Aorta (tissue), 5 donors: ENCODE data around the gene UCK2. TPM values are rescaled to one million over a fixed set of nuclear protein-coding genes. Genes with fewer than 3 reads are reported as not detected.
"Not testable (repeated sequence)": the region's sequence is repeated elsewhere in the genome, so short reads cannot be mapped to it uniquely, and the experiment has no call there.

Source experiments
- ATAC-seq: fragments of 200-7000 bp; cut with Tn5 transposase; one replicate; pipeline ENCODE4 v1.9.1; 2022; ENCODE audit warnings: moderate library complexity; ENCODE audit not compliant: low FRiP score
- DNase-seq, 2 donors: peaks; one replicate each; pipeline ENCODE4 v3.0.0-alpha.2; 2020
- H3K27ac ChIP-seq, 2 donors: one replicate each; pipeline ENCODE4 v1.5.1; 2013; ENCODE audit warnings: low read length in 2 of 2, mild to moderate bottlenecking in 2 of 2, moderate library complexity in 2 of 2, control low read depth in 1 of 2, inconsistent platforms in 1 of 2, low read depth in 1 of 2
- H3K27me3 ChIP-seq, 2 donors: one replicate each; pipeline ENCODE4 v1.6.1; 2013; ENCODE audit warnings: control low read depth in 1 of 2, low read length in 1 of 2, mild to moderate bottlenecking in 1 of 2, moderate library complexity in 1 of 2; ENCODE audit not compliant: insufficient read depth in 2 of 2, control insufficient read depth in 1 of 2
- H3K36me3 ChIP-seq, 2 donors: one replicate each; pipeline ENCODE4 v1.6.1; 2013; ENCODE audit warnings: control low read depth in 1 of 2, low read length in 1 of 2, mild to moderate bottlenecking in 1 of 2; ENCODE audit not compliant: insufficient read depth in 2 of 2, control insufficient read depth in 1 of 2
- H3K4me1 ChIP-seq, 2 donors: one replicate each; pipeline ENCODE4 v1.6.1; 2013; ENCODE audit warnings: low read length in 2 of 2, control low read depth in 1 of 2, mild to moderate bottlenecking in 1 of 2, moderate library complexity in 1 of 2; ENCODE audit not compliant: insufficient read depth in 2 of 2, control insufficient read depth in 1 of 2
- H3K4me3 ChIP-seq, 2 donors: one replicate each; pipeline ENCODE4 v1.5.1; 2013; ENCODE audit warnings: low read length in 2 of 2, control low read depth in 1 of 2, mild to moderate bottlenecking in 1 of 2
- H3K9me3 ChIP-seq: one replicate; pipeline ENCODE4 v1.6.1; 2013; ENCODE audit warnings: mild to moderate bottlenecking, low read length; ENCODE audit not compliant: control insufficient read depth
- WGBS, 2 donors: extraction: QIAGEN DNeasy Blood & Tissue Kit; methylation state at CpG; one replicate each; pipeline ENCODE4 v1.1.7; 2013; 5-methylcytosine and 5-hydroxymethylcytosine counted together
- intact Hi-C, 2 donors: fragments of 100-400 bp; cut with DNase I; formaldehyde crosslinking; loops; one replicate each; pipeline versions ENCODE4 v1.14.2 to v1.15.0; 2022
- long read RNA-seq, 2 donors: library from polyadenylated mRNA; unstranded; transcript quantifications; one replicate each; pipeline ENCODE4 v2.0.0, GENCODE V29; 2020 to 2021
- polyA plus RNA-seq, 2 donors: library from polyadenylated mRNA; stranded (reverse); fragments of 200-250 nt; gene quantifications; one replicate each; pipeline ENCODE4 v1.2.3, GENCODE V29; 2013
- total RNA-seq, 2 donors: library from RNA; stranded (reverse); fragmentation: NEBNext Ultra II Directional; extraction: Animal tissue kit (Norgen Biotek cat#: 25700); gene quantifications; one replicate each; pipeline ENCODE4 v1.2.1, GENCODE V29; 2021
- donor health status: healthy with polysubstance abuse.
- donor health status: Bipolar disorder and iron deficiency.
- donor health status: DM: no; HTN: no; CAD: no.
- donor health status: DM: no; HTN: no; CAD: no.
- donor health status: DM: yes; HTN: yes; CAD: no.

UCK2 gene
- 10 to 100 TPM; 27.2 to 31.1 TPM for total RNA-seq
- 10 to 100 TPM in 1 of 2 donors, 1 to 10 TPM in 1; 7.2 to 12.6 TPM for polyA plus RNA-seq
- long read RNA-seq, donor 1, partial matches to known transcripts = 0 of 19 reads
- long read RNA-seq, donor 1, other reads (novel, unspliced or antisense) = 15 of 19 reads
- long read RNA-seq, donor 2, full-length matches to known transcripts = 10 of 22 reads
- long read RNA-seq, donor 2, partial matches to known transcripts = 3 of 22 reads
- long read RNA-seq, donor 2, other reads (novel, unspliced or antisense) = 9 of 22 reads

GRCh38 chr1:165827268-165828102, at the start of gene UCK2:
UCK2 (plus strand) TSS chr1:165827614; CDS start chr1:165827834, 220 bp downstream.
- DNase-seq (peak; percentile 84 to 94), ATAC-seq (peak; percentile 90)
- 0% methylated on average over 57 to 94 of the region's 94 CpGs for WGBS, 2 donors
- Histone ChIP-seq H3K4me1 (no peaks in the 10 kb centered on the region), H3K9me3 (no peaks in the 10 kb centered on the region), H3K4me3 (peak within 1 kb of the TSS; percentile 69 to 75), H3K27ac (peak within 1 kb of the TSS; percentile 72 to 88), H3K36me3 (no peaks in the 10 kb centered on the region), H3K27me3 (no peaks in the 10 kb centered on the region)
- intact Hi-C loops = loop anchor here (2.0 to 10.0 kb wide), 5 partner anchors 59 to 195 kb away; partner anchors contain the start of genes MGST3 (in 1 of the 2) and TMCO1 (in 1 of the 2)

- H3K36me3 ChIP-seq, H3K9me3 ChIP-seq, H3K27me3 ChIP-seq, H3K4me3 ChIP-seq, ATAC-seq, DNase-seq, intact Hi-C loops, H3K4me1 ChIP-seq, H3K27ac ChIP-seq: not testable (repeated sequence)
- 30 to 67% methylated on average over 2 of the region's 3 CpGs for WGBS, 2 donors
Observed at GRCh38 chr1:165778197-165778596, 49.2 kb upstream of the UCK2 start.

GRCh38 chr1:165783519-165783918, 43.9 kb upstream of the UCK2 start:
- H3K9me3 ChIP-seq, H3K4me1 ChIP-seq, DNase-seq, H3K27me3 ChIP-seq, H3K4me3 ChIP-seq, H3K27ac ChIP-seq, H3K36me3 ChIP-seq, intact Hi-C loops, ATAC-seq: not testable (repeated sequence)
- WGBS, 2 donors = 89 to 90% methylated on average over 11 of the region's 11 CpGs

GRCh38 chr1:165787741-165788140, 39.7 kb upstream of the UCK2 start:
- intact Hi-C loops = no loop called here
- Histone ChIP-seq H3K36me3 (no peaks in the 10 kb centered on the region), H3K4me1 (no peaks in the 10 kb centered on the region), H3K4me3 (no peak overlapping the region), H3K27me3 (no peaks in the 10 kb centered on the region), H3K9me3 (no peaks in the 10 kb centered on the region), H3K27ac (no peak overlapping the region)
- DNase-seq = no peak
- ATAC-seq = no peak
- 96 to 100% methylated on average over 1 of the region's 1 CpG for WGBS, 2 donors

GRCh38 chr1:165793951-165794350, 33.5 kb upstream of the UCK2 start:
- no peak for ATAC-seq
- H3K4me1 ChIP-seq = no peaks in the 10 kb centered on the region
- no peaks in the 10 kb centered on the region for H3K9me3 ChIP-seq
- no peaks in the 10 kb centered on the region for H3K27me3 ChIP-seq
- DNase-seq = no peak
- no peak overlapping the region for H3K4me3 ChIP-seq
- H3K27ac ChIP-seq = no peak overlapping the region
- intact Hi-C loops = no loop called here
- 56 to 64% methylated on average over 2 of the region's 2 CpGs for WGBS, 2 donors
- H3K36me3 ChIP-seq = no peaks in the 10 kb centered on the region

GRCh38 chr1:165795894-165796293, 31.5 kb upstream of the UCK2 start:
- WGBS, 2 donors = 75 to 76% methylated on average over 2 of the region's 2 CpGs
- no peak for ATAC-seq
- Histone ChIP-seq H3K4me3 (no peak overlapping the region), H3K9me3 (no peaks in the 10 kb centered on the region), H3K27ac (no peak overlapping the region), H3K36me3 (no peaks in the 10 kb centered on the region), H3K4me1 (no peaks in the 10 kb centered on the region), H3K27me3 (no peaks in the 10 kb centered on the region)
- intact Hi-C loops = no loop called here
- DNase-seq = no peak

- no peak overlapping the region for H3K27ac ChIP-seq
- H3K4me1 ChIP-seq = no peaks in the 10 kb centered on the region
- H3K4me3 ChIP-seq = peak overlapping the region in 1 of 2 donors; percentile 20
- no peaks in the 10 kb centered on the region for H3K27me3 ChIP-seq
- H3K9me3 ChIP-seq = no peaks in the 10 kb centered on the region
- H3K36me3 ChIP-seq = no peaks in the 10 kb centered on the region
- intact Hi-C loops = no loop called here
- DNase-seq (no peak), ATAC-seq (no peak)
Observed at GRCh38 chr1:165799387-165799786, 28.0 kb upstream of the UCK2 start.

GRCh38 chr1:165804513-165804912, 22.9 kb upstream of the UCK2 start:
- intact Hi-C loops, ATAC-seq: not testable (repeated sequence)
- WGBS, 2 donors = 75 to 79% methylated on average over 1 of the region's 1 CpG

GRCh38 chr1:165807613-165808012, 19.8 kb upstream of the UCK2 start:
- intact Hi-C loops = no loop called here
- ATAC-seq = no peak
- no peaks in the 10 kb centered on the region for H3K27me3 ChIP-seq

More at GRCh38 chr1:165804513-165804912, 22.9 kb upstream of the UCK2 start:
- H3K27me3 ChIP-seq, H3K4me3 ChIP-seq, DNase-seq, H3K36me3 ChIP-seq, H3K9me3 ChIP-seq, H3K27ac ChIP-seq, H3K4me1 ChIP-seq: not testable (repeated sequence)

More at GRCh38 chr1:165807613-165808012, 19.8 kb upstream of the UCK2 start:
- Histone ChIP-seq H3K4me3 (no peak overlapping the region), H3K36me3 (no peaks in the 10 kb centered on the region), H3K9me3 (no peaks in the 10 kb centered on the region), H3K27ac (no peak overlapping the region), H3K4me1 (no peaks in the 10 kb centered on the region)
- no peak for DNase-seq
